Measurements from ENCODE around the gene COL24A1. TPM values are rescaled to one million over a fixed set of nuclear protein-coding genes. Genes with fewer than 3 reads are reported as not detected.

Gene COL24A1
- total and polyA plus RNA-seq, 5 donors from 2014 or later, result 0.32 TPM; not detected in 4

- H3K27ac ChIP-seq (ENCODE audit: insufficient read depth, low read length, poor library complexity, severe bottlenecking), result no peak overlapping the region
- H3K4me3 ChIP-seq (ENCODE audit: low read depth, low read length), result no peak overlapping the region
- no peak overlapping the region for H3K27ac Mint-ChIP-seq
- no peaks in the 10 kb centered on the region for H3K36me3 Mint-ChIP-seq
- H3K4me3 Mint-ChIP-seq, result no peak overlapping the region
- no peaks in the 10 kb centered on the region for H3K9me3 ChIP-seq (ENCODE audit: control insufficient read depth in 2 of 2, low read length in 2 of 2)
- H3K27me3 ChIP-seq (ENCODE audit: control insufficient read depth, insufficient read depth, low read length), result no peaks in the 10 kb centered on the region
- no peaks in the 10 kb centered on the region for H3K4me1 ChIP-seq (ENCODE audit: control insufficient read depth, insufficient read depth, low read length, poor library complexity, severe bottlenecking)
- H3K4me1 Mint-ChIP-seq, result no peaks in the 10 kb centered on the region
- ATAC-seq (ENCODE audit: low read depth in 2 of 2), result no peak
- no peaks in the 10 kb centered on the region for H3K27me3 Mint-ChIP-seq
- H3K9me3 Mint-ChIP-seq, result peaks cover 0 to 1% (median 0%) of the 10 kb centered on the region in 7 donors
- DNase-seq, result no peak
- no peaks in the 10 kb centered on the region for H3K36me3 ChIP-seq (ENCODE audit: control insufficient read depth, insufficient read depth, low read length)
Measured at GRCh38 chr1:85762804-85763203, 393.8 kb downstream of the COL24A1 start.

- DNase-seq (no peak), ATAC-seq (ENCODE audit: low read depth in 2 of 2) (no peak)
- Histone ChIP-seq H3K27me3 (ENCODE audit: control insufficient read depth, insufficient read depth, low read length) (no peaks in the 10 kb centered on the region), H3K9me3 (ENCODE audit: control insufficient read depth in 2 of 2, low read length in 2 of 2) (no peaks in the 10 kb centered on the region), H3K4me3 (ENCODE audit: low read depth, low read length) (no peak overlapping the region), H3K36me3 (ENCODE audit: control insufficient read depth, insufficient read depth, low read length) (no peaks in the 10 kb centered on the region), H3K4me1 (ENCODE audit: control insufficient read depth, insufficient read depth, low read length, poor library complexity, severe bottlenecking) (no peaks in the 10 kb centered on the region), H3K27ac (ENCODE audit: insufficient read depth, low read length, poor library complexity, severe bottlenecking) (no peak overlapping the region)
- Mint-ChIP-seq H3K4me3 (no peak overlapping the region), H3K4me1 (no peaks in the 10 kb centered on the region), H3K27me3 (no peaks in the 10 kb centered on the region), H3K36me3 (no peaks in the 10 kb centered on the region), H3K27ac (no peak overlapping the region), H3K9me3 (peaks cover 0 to 5% (median 3%) of the 10 kb centered on the region in 7 donors)
Measured at GRCh38 chr1:85756864-85757263, 399.7 kb downstream of the COL24A1 start.

- no peaks in the 10 kb centered on the region for H3K36me3 ChIP-seq (ENCODE audit: control insufficient read depth, insufficient read depth, low read length)
- Mint-ChIP-seq H3K9me3 (peaks cover 0 to 7% (median 0%) of the 10 kb centered on the region in 7 donors), H3K27me3 (no peaks in the 10 kb centered on the region), H3K27ac (no peak overlapping the region), H3K4me3 (no peak overlapping the region), H3K4me1 (no peaks in the 10 kb centered on the region), H3K36me3 (no peaks in the 10 kb centered on the region)
- no peak overlapping the region for H3K27ac ChIP-seq (ENCODE audit: insufficient read depth, low read length, poor library complexity, severe bottlenecking)
- H3K4me3 ChIP-seq (ENCODE audit: low read depth, low read length), result no peak overlapping the region
- H3K9me3 ChIP-seq (ENCODE audit: control insufficient read depth in 2 of 2, low read length in 2 of 2), result no peaks in the 10 kb centered on the region
- H3K27me3 ChIP-seq (ENCODE audit: control insufficient read depth, insufficient read depth, low read length), result no peaks in the 10 kb centered on the region
- DNase-seq (no peak), ATAC-seq (ENCODE audit: low read depth in 2 of 2) (no peak)
- no peaks in the 10 kb centered on the region for H3K4me1 ChIP-seq (ENCODE audit: control insufficient read depth, insufficient read depth, low read length, poor library complexity, severe bottlenecking)
Measured at GRCh38 chr1:85748120-85748519, 408.5 kb downstream of the COL24A1 start.

GRCh38 chr1:85746777-85747176 is 409.8 kb downstream of the COL24A1 start:
- H3K27me3 Mint-ChIP-seq, result no peaks in the 10 kb centered on the region
- no peak overlapping the region for H3K27ac Mint-ChIP-seq

GRCh38 chr1:85743814-85744213 is 412.8 kb downstream of the COL24A1 start:
- H3K27me3 ChIP-seq (ENCODE audit: control insufficient read depth, insufficient read depth, low read length), result no peaks in the 10 kb centered on the region
- Mint-ChIP-seq H3K27ac (no peak overlapping the region), H3K9me3 (peaks cover 0 to 7% (median 0%) of the 10 kb centered on the region in 7 donors), H3K27me3 (peaks cover 9% of the 10 kb centered on the region), H3K4me3 (no peak overlapping the region), H3K4me1 (no peaks in the 10 kb centered on the region), H3K36me3 (no peaks in the 10 kb centered on the region)
- no peak overlapping the region for H3K4me3 ChIP-seq (ENCODE audit: low read depth, low read length)
- H3K9me3 ChIP-seq (ENCODE audit: control insufficient read depth in 2 of 2, low read length in 2 of 2), result no peaks in the 10 kb centered on the region
- H3K4me1 ChIP-seq (ENCODE audit: control insufficient read depth, insufficient read depth, low read length, poor library complexity, severe bottlenecking), result no peaks in the 10 kb centered on the region
- H3K27ac ChIP-seq (ENCODE audit: insufficient read depth, low read length, poor library complexity, severe bottlenecking), result no peak overlapping the region
- no peaks in the 10 kb centered on the region for H3K36me3 ChIP-seq (ENCODE audit: control insufficient read depth, insufficient read depth, low read length)
- DNase-seq (no peak), ATAC-seq (ENCODE audit: low read depth in 2 of 2) (no peak)

More at GRCh38 chr1:85746777-85747176, 409.8 kb downstream of the COL24A1 start:
- H3K4me3 ChIP-seq (ENCODE audit: low read depth, low read length), result no peak overlapping the region
- no peaks in the 10 kb centered on the region for H3K9me3 ChIP-seq (ENCODE audit: control insufficient read depth in 2 of 2, low read length in 2 of 2)
- no peak overlapping the region for H3K4me3 Mint-ChIP-seq
- DNase-seq, result no peak
- H3K36me3 Mint-ChIP-seq, result no peaks in the 10 kb centered on the region
- no peaks in the 10 kb centered on the region for H3K36me3 ChIP-seq (ENCODE audit: control insufficient read depth, insufficient read depth, low read length)
- H3K27ac ChIP-seq (ENCODE audit: insufficient read depth, low read length, poor library complexity, severe bottlenecking), result no peak overlapping the region
- no peaks in the 10 kb centered on the region for H3K4me1 ChIP-seq (ENCODE audit: control insufficient read depth, insufficient read depth, low read length, poor library complexity, severe bottlenecking)
- ATAC-seq (ENCODE audit: low read depth in 2 of 2), result no peak
- H3K9me3 Mint-ChIP-seq, result peaks cover 0 to 7% (median 0%) of the 10 kb centered on the region in 7 donors
- no peaks in the 10 kb centered on the region for H3K4me1 Mint-ChIP-seq
- H3K27me3 ChIP-seq (ENCODE audit: control insufficient read depth, insufficient read depth, low read length), result no peaks in the 10 kb centered on the region

- ATAC-seq (ENCODE audit: low read depth in 2 of 2) (no peak), DNase-seq (no peak)
- Histone ChIP-seq H3K4me3 (ENCODE audit: low read depth, low read length) (no peak overlapping the region), H3K9me3 (ENCODE audit: control insufficient read depth in 2 of 2, low read length in 2 of 2) (no peaks in the 10 kb centered on the region), H3K4me1 (ENCODE audit: control insufficient read depth, insufficient read depth, low read length, poor library complexity, severe bottlenecking) (no peaks in the 10 kb centered on the region), H3K36me3 (ENCODE audit: control insufficient read depth, insufficient read depth, low read length) (no peaks in the 10 kb centered on the region), H3K27me3 (ENCODE audit: control insufficient read depth, insufficient read depth, low read length) (no peaks in the 10 kb centered on the region), H3K27ac (ENCODE audit: insufficient read depth, low read length, poor library complexity, severe bottlenecking) (no peak overlapping the region)
- no peaks in the 10 kb centered on the region for H3K36me3 Mint-ChIP-seq
- no peak overlapping the region for H3K4me3 Mint-ChIP-seq
- no peaks in the 10 kb centered on the region for H3K4me1 Mint-ChIP-seq
- H3K9me3 Mint-ChIP-seq, result peaks cover 0 to 2% (median 0%) of the 10 kb centered on the region in 7 donors
- no peak overlapping the region for H3K27ac Mint-ChIP-seq
- peaks cover 2% of the 10 kb centered on the region for H3K27me3 Mint-ChIP-seq
Measured at GRCh38 chr1:85734931-85735330, 421.6 kb downstream of the COL24A1 start.

- no peak overlapping the region for H3K4me3 ChIP-seq (ENCODE audit: low read depth, low read length)
- no peaks in the 10 kb centered on the region for H3K4me1 Mint-ChIP-seq
- H3K4me1 ChIP-seq (ENCODE audit: control insufficient read depth, insufficient read depth, low read length, poor library complexity, severe bottlenecking), result no peaks in the 10 kb centered on the region
- H3K4me3 Mint-ChIP-seq, result peak overlapping the region in 1 of 4 donors; percentile 10
- peaks cover 5% of the 10 kb centered on the region for H3K27me3 ChIP-seq (ENCODE audit: control insufficient read depth, insufficient read depth, low read length)
- DNase-seq (no peak), ATAC-seq (ENCODE audit: low read depth in 2 of 2) (no peak)
- no peaks in the 10 kb centered on the region for H3K36me3 Mint-ChIP-seq
- H3K27ac ChIP-seq (ENCODE audit: insufficient read depth, low read length, poor library complexity, severe bottlenecking), result no peak overlapping the region
- H3K9me3 ChIP-seq (ENCODE audit: control insufficient read depth in 2 of 2, low read length in 2 of 2), result peaks cover 10 to 11% of the 10 kb centered on the region in 2 experiments
- H3K9me3 Mint-ChIP-seq, result peaks cover 4 to 25% (median 11%) of the 10 kb centered on the region in 7 donors
- no peaks in the 10 kb centered on the region for H3K36me3 ChIP-seq (ENCODE audit: control insufficient read depth, insufficient read depth, low read length)
- H3K27me3 Mint-ChIP-seq, result peaks cover 25% of the 10 kb centered on the region
- H3K27ac Mint-ChIP-seq, result no peak overlapping the region
Measured at GRCh38 chr1:85718678-85719340, 437.8 kb downstream of the COL24A1 start.
